Measurements from ENCODE around the gene HSH2D.
"Not testable (repeated sequence)": the region's sequence is repeated elsewhere in the genome, so short reads cannot be mapped to it uniquely, and the experiment has no call there.

The HSH2D gene

DNA sequence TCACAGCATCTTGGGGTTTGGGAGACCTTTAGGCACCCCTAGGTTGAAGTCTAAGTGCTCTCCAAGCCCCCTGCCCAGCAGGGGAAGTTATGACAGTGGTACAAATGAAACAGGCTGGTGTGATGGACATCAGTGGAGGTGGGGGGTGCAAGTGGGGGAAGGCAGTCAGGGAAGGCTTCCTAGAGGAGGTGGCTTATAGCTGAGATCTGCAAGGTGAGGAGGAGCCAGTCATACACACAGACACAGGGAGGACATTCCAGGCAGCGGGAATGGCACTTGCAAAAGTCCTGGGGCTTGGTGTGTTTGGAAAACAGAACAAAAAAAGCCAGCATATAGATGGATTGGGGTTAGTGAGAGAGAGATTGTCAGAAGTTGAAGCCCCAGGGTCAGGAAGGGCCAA lies 11.6 kb downstream of the HSH2D start:
- DNase-seq (ENCODE audit: low read depth in 2 of 2), result no peak

DNA sequence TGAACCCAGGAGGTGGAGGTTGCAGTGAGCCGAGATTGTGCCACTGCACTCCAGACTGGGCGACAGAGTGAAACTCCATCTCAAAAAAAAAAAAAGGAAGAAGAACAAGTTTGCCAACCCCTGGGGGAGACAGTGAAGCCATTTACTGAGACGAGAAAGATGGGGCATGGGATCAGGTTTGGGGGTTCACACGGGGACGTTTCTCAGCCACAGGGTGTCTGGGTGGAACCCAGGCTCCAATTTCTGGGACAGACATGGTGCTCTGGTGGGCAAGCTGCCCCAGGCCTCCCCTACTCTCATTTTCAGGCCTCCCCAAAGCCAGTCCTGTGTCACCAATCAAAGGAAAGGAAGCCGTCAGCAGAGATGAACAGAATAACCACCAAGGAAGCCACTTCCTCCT lies 13.4 kb downstream of the HSH2D start:
- no peak for DNase-seq (ENCODE audit: low read depth in 2 of 2)

DNA sequence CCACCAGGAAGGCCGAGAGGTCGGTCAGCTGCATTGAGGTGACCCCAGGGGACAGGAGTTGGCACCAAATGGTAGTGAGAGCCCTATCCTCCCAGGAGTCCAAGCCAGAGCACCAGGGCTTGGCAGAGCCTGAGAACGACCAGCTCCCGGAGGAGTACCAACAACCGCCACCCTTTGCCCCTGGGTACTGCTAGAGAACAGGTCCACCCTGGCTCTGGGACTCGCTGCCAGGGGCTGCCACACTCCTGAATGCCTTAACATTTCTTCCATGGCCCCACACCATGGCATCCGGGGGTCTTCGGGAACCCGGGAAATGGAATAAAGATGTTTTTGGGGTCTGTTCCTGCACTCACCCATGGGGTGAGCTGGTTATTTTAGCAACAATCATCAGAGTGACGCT lies 14.1 kb downstream of the HSH2D start:
- DNase-seq (ENCODE audit: low read depth in 2 of 2), result no peak

DNA sequence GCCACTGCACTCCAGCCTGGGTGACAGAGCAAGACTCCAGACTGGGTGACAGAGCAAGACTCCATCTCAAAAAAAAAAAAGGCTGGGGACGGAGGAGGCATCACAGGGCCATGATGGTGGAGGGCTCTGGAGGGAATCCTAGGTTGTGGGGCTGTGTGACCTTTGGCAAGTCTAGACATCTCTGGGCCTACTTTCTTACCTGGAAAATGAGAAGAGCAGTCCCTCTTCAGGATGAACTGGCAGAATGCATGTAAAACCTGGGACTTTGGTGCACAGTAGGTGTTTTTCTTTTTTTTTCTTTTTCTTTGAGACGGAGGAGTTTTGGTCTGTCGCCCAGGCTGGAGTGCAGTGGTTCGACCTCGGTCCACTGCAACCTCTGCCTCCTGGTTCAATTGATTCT lies 16.2 kb downstream of the HSH2D start:
- no peak for DNase-seq (ENCODE audit: low read depth in 2 of 2)

DNA sequence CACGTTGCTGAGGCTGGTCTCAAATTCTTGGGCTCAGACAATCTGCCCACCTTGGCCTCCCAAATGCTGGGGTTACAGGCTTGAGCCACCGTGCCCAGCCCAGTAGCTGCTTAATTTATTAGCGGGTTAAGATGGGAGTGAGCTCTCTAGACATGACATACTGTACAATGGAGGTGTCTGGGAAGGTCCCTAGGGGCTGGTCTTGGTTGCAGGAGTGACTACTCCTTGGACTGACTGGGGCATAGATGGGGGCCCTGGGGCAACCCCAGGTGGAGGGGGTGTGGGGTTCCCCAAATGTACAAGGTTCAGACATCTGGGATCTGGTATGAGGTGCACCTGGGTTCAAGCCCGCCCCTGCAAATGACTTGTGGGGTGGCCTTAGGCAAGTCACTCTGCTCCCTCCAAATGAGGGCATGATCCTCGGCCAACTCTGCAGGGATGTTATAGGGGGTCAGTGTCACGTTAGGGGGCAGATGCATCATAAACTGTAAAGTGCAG lies 17.0 kb downstream of the HSH2D start:
- no peak for DNase-seq (ENCODE audit: low read depth in 2 of 2)

DNA sequence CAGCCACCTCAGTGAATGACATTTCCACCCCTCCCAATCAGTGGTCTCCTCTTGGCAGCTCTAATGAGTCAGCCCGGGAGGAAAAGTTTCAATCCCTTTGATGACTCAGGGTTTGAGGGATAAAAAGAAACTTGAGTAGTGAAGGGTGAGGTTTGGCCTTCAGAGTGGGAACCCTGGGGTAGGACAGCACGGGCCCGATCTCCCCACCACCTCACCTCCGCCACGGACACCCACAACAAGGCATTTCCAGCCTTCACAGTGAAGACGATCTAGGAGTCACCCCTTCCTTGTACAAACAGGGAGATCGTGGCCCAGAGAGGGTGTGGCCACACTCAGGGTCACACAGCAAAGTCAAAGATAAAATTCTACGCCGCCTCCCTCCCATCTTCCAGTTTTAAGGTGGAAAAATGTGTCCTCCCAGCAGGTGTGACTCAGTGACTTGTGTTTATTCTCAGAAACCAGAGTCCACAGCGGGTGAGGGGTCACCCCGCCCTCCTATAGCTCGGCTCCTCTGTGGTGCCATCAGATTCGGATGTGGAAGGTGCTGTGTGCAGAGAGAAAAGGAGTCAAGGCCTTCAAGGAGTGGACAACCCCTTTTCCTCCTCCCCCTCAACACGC lies 17.6 kb downstream of the HSH2D start:
- no peak for DNase-seq (ENCODE audit: low read depth in 2 of 2)

DNA sequence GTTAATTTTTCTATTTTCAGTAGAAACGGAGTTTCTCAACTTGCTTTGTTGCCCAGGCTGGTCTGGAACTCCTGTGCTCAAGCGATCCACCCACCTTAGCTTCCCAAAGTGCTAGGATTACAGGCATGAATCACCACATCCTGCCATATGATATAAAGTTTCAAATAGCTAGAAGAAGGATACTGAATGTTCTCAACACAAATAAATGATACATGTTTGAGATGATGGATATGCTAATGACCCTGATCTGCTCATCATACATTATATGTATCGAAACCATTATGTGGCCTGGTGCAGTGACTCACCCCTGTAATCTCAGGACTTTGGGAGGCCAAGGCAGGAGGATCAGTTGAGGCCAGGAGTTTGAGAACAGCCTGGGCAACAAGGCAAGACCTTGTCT lies 18.4 kb downstream of the HSH2D start:
- no peak for DNase-seq (ENCODE audit: low read depth in 2 of 2)

DNA sequence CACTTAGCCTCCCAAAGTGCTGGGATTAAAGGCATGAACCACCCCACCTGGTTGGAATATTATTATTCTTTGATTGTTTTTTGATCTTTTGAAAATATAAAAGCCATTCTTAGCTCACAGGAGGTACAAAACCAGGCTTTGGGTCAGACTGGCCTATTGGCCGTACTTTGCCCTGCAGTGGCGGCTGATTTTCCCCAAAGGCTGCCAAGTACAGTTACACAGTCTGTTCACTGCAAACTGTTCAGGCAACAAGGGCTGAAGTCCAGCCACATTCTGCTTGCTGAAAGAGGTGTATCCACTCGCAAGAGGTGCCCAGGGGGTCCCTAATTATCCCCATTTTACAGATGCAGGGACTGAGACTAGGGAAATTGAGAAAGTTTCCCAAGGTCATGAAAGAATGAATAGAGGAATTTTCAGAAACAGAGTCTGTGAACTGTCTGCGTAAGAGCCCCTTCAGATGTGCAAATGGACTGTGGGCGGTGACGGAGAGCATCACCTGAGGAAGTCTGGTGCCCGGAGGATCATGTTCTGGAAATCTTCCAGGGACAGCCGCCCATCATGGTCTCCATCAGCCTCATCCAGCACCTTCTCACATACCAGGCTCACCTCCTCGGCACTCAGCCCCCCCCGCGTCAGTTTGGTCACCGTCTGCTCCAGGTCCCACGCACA lies 20.9 kb downstream of the HSH2D start:
- DNase-seq (ENCODE audit: low read depth in 2 of 2), result no peak

DNA sequence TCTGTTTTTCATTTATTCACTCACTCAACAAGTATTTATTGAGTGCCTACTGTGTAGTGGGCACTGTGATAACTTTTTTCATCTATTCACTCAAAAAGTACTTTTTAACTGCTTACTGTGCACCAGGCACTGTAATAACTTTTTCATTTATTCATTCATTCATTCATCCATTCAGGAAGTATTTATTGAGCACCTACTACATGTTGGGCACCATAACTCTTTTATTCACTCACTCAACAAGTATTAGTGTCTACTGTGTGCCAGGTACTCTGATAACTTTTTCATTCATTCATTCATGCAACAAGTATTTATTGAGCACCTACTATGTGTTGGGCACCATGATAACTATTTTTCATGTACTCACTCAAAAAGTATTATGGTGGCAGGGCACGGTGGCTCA lies 22.9 kb downstream of the HSH2D start:
- DNase-seq (ENCODE audit: low read depth in 2 of 2), result no peak

DNA sequence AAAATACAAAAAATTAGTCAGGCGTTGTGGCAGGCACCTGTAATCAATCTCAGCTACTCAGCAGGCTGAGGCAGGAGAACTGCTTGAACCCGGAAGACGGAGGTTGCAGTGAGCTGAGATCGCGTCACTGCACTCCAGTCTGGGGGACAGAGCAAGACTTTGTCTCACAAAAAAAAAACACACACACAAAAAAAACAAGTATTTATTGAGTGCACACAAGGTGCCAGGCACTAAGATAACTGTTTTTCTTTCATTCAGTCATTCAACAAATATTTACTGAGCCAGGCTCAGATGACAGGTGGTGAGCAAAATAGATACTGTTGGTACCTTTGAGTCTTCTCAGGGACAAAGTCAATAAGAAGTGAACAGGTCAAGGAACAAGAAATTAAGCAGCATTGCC lies 23.6 kb downstream of the HSH2D start:
- no peak for DNase-seq (ENCODE audit: low read depth in 2 of 2)

DNA sequence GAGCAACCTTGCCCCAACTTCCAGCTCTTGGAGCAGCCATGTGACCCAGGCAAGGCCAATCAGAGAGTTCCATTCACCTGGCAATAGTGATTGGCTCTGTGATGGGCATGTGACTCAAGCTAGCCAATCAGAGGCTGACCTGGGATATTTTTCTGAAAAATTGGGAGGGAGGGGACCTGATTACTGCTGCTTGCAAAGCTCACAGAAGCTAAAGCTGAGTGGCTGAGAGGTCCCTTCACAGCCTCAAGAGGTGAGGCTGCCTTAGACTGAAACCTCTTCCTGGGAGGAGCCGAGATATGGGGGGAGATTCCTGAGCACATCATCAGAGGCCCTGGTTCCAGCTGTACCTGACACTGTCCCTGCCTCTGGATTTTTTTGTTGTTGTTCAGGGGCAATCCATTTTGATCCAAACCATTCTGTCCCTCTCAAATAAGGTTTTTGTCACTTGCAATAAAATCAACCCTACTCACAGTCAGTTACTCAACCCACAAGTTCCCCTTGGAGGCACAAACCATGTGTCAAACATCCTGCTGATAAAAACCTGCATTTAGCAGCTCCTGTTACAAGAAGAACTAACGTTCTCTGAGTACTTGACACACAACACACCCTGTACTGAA lies 25.1 kb downstream of the HSH2D start:
- DNase-seq (ENCODE audit: low read depth in 2 of 2), result no peak

DNA sequence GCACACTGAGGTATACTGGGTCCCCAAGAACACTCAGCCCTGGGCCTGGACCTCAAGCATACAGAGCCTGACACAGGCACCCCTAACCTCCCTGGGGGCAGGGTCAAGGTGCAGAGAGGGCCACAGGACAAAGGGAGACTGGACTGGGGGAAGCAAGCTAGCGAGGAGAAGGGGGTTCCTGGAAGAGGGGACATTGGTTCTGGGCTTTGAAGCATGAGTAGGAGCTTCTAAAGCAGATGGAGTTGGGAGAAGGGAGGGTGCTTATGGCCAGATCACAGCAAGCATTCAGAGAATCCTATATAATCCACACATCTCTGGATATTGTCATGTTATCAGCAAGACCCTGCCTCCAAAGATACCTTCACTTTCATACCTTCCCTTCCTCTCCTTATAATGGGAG lies 26.6 kb downstream of the HSH2D start:
- no peak for DNase-seq (ENCODE audit: low read depth in 2 of 2)

DNA sequence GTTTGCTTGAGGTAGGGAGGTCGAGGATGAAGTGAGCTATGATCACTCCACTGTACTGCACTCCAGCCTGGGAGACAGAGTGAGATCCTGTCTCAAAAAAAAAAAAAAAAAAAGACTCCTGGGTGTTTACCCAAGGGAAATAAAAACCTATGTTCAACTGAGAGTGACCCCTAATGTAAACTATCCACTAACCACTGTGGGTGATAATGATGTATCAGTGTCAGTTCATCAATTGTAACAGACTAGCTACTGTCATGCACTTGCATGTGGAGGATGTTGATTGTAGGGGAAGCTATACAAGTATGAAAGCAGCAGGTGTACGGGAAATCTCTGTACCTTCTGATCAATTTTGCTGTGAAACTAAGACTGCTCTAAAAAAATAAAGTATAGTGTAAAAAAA lies 32.5 kb downstream of the HSH2D start:
- DNase-seq (ENCODE audit: low read depth in 2 of 2), result no peak

DNA sequence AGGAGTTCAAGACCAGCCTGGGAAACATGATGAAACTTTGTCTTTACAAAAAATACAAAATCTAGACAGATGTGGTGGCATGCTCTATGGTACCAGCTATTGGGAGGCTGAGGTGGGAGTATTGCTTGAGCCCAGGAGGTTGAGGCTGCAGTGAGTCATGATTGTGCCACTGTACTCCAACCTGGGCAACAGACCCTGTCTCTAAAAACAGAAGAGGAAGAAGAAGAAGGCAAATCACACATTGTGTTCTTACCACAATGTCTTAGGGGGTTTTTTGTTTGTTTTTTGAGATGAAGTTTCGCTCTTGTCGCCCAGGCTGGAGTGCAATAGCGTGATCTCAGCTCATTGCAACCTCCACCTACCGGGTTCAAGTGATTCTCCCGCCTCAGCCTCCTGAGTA lies 35.4 kb downstream of the HSH2D start:
- not testable (repeated sequence) for DNase-seq (ENCODE audit: low read depth in 2 of 2)

DNA sequence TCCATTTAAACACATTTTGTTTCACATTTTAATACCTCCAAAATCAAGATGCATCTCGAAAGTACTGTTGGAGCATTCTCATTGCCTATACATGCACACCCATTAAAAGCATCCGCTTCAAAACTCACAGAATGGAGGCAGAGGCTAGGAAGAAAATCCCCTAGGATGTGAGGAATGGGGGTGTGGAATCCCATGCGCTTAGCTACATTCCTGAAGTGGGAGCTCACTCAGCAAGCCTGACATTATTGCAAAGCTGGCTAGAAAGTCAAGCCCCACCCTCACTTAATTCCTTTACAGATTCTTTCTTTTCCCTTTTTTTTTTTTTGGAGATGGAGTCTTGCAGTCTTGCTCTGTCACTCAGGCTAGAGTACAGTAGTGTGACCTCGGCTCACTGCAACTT lies 37.1 kb downstream of the HSH2D start:
- DNase-seq (ENCODE audit: low read depth in 2 of 2), result no peak

DNA sequence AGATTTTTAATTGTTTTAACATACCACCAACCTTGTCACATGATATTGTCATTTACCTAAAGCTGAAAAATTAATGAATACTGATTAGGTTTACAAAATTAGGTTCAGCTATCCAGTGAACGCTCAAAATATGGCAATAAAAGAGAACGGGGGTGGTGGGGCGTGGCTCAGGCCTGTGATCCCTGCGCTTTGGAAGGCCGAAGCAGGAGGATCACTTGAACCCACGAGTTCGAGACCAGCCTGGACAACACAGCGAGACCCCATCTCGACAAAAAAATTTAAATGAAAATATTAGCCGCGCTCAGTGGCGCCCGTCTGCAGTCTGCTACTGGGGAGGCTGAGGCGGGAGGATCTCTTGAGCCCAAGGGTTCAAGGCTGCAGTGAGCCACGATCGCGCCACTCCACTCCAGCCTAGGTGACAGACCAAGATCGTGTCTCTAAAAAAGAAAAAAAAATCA lies 41.2 kb downstream of the HSH2D start:
- no peak for DNase-seq (ENCODE audit: low read depth in 2 of 2)

DNA sequence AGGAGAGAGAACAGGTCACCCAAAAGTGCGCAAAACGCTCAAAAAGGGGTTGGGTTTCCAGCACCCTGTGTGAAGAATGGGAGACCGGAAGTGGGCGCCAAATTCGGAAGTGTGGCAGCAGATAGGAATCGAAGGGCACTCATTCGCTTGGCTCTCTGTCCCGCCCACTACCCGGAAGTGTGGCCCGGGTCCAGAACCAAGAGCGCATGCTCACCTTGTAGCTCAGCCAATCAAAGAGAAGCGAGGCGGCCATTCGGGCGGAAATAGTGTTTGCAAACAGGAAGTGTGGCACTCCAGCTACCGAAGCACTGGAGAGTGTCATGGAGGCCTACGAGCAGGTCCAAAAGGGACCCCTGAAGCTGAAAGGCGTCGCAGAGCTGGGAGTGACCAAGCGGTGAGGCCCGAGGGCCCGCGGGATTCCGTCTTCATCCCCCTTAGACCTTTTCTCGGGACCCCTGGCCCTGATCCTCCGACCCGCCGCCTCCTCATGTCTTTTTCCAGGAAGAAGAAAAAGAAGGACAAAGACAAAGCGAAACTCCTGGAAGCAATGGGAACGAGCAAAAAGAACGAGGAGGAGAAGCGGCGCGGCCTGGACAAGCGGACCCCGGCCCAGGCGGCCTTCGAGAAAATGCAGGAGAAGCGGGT lies 41.8 kb downstream of the HSH2D start, which contains the start of gene FAM32A:
Gene FAM32A, plus strand, starts transcription at position 288 of the 645 bp plus-strand sequence. Its CDS starts 33 bp downstream, at position 321.
- peak; percentile 98 to 99 for DNase-seq (ENCODE audit: low read depth in 2 of 2)

DNA sequence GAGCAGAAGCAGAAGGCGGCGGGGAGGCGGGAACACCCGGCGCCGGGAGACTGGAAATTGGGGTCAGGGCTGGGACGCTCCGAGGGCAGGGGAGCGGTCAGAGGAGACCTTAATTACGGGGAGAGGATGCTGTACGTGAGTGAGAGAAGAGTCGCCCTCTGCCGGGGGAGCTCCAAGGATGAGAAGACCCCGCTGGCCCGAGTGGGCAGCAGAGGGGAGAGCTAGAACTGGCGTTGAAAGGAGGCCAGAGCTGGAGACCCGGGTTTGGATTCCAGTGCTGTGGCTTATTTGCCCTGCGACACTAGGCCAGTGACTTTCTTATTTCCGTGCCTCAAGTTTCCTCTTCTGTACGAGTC lies 42.3 kb downstream of the HSH2D start:
- DNase-seq (ENCODE audit: low read depth in 2 of 2), result peak in 1 of 2 donors; percentile 27

DNA sequence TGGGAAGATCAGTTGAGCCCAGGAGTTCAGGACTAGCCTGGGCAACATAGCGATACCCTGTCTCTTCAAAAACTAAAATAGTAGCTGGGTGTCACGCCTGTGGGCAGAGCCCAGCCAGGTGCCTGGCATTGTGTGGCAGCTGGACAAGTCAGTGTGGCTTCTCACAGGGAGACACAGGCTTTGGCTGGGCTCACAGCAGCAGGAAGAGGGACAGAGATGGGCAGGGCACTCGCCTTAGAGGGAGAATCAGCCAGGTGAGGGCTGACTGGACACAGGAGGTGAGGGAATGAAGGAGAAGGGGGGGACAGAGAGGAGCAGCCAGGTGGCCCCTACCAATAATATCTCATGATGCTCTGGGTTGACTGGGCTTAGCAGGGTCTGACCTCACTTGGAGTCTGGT lies 45.0 kb downstream of the HSH2D start:
- no peak for DNase-seq (ENCODE audit: low read depth in 2 of 2)

DNA sequence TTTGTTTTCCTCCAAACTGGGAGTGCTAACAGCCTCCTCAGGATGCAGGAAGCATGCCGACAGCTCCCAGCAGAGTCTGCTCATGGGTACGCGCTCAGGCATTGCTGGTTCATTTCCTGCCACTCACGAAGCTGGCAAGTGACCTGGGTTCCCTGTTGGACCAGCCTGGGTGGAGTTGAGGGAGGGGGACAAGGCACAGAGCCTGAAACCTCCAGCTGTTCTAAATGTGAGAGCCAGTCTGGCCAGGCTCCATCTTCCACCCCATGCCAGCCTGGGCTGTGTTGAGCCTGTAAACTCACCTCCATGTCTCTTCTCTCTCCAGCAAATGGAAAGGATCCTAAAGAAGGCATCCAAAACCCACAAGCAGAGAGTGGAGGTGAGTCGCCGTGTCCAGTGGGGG lies 46.7 kb downstream of the HSH2D start:
- no peak for DNase-seq (ENCODE audit: low read depth in 2 of 2)

DNA sequence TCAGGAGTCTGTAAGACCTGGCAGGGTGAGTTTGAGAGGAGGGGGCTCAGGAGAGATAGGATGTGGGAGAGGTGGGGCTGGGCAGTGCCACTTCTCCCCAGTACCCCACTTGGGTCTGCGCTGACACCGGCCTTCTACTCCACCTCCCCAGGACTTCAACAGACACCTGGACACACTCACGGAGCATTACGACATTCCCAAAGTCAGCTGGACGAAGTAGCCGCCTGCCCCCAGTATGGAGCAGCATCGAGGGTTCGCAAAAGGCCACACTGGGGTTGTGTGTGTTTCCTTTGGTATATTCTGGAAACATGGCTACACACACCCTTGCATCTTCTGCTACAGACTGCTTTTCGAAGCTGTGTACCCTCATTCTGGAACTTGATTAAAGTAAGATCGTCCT lies 47.3 kb downstream of the HSH2D start:
- DNase-seq (ENCODE audit: low read depth in 2 of 2), result no peak

DNA sequence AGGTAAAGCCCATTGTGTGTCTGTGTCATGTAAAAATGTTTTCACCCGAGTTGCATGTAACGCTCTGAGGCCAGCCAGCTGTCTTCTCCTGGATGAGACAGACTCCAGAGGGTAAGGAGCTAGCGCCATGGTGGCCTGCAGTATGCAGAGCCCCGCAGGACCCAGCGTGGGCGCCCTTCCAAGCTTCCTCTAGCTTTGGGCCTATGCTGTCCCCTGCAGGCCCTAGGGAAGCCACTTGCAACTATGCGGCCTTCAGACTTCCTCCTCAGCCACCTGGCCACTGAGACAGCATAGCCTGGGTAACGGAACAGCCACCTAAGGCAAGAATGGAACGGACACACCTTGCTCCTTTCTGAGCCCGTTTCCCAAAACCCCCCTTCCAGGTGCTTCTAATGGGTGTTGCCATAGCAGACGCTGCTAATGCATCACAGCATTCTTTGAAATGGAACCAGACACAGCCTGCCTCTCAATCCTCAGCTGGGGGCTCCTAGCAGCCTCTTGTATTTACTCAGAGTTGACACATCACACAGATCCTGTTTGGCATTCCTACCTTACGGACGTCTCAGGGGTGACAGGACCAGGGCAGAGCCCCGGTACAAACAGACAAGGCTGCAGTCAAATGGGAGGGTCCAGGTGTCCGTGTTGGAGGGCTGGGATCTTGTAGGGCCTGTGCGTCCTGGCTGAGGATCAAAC lies 47.9 kb downstream of the HSH2D start:
- DNase-seq (ENCODE audit: low read depth in 2 of 2), result no peak

Measured in stimulated activated CD8-positive, alpha-beta memory T cell treated with anti-CD3 and anti-CD28 coated beads, Interleukin-7, amount 100 ng/mL, for 4 hours (primary cell).